ENCODE results near the gene NAMPT. TPM values are rescaled to one million over a fixed set of nuclear protein-coding genes. Genes with fewer than 3 reads are reported as not detected.

The NAMPT gene
- total RNA-seq, 1 experiment from 2014 or later, result 80.8 TPM

DNA sequence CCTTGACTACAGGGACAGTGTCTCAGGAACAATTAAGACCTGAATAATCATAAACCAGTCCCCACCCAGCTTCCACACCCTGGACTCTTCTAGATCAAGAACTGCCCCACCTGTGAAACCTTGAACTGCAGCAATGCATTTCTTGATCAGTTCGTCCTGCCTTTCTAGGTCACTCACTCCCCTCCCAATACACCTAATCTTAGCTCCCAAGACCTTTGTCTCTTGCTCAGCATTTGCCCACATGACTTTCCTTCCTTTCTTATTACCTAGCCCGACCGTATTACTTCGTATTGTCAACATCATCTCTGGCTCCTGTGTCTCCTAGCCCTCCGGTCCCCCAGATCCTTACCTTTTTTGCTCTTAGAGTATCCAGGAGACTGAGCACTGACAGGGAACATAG is 5.5 kb upstream of the NAMPT start:
- Histone ChIP-seq H3K4me1 (ENCODE audit: control insufficient read depth, insufficient read depth, low read length) (peaks cover 3% of the 10 kb centered on the region; the same call in 1 of the 2 replicates), H3K27me3 (ENCODE audit: control insufficient read depth, insufficient read depth, low read length) (no peaks in the 10 kb centered on the region), H3K9me3 (ENCODE audit: control insufficient read depth, insufficient read depth, low read depth, low read length) (no peaks in the 10 kb centered on the region; the same call in 1 of the 2 replicates), H3K36me3 (ENCODE audit: control insufficient read depth, insufficient read depth, low read length) (no peaks in the 10 kb centered on the region), H3K27ac (ENCODE audit: low read length) (no peak overlapping the region), H3K4me3 (ENCODE audit: low read depth in 2 of 2, low read length in 2 of 2) (no peak overlapping the region)
- ChIA-PET CTCF (no interaction called here), POLR2A (interaction anchor here (0.6 kb wide), 1 partner anchor 10 kb away, joined by 3 read pairs; no protein-coding TSS in a partner anchor)
- no TSS peak for BruUV-seq (replicated peaks)
- ATAC-seq (no peak), DNase-seq (ENCODE audit: low read depth, low spot score) (no peak)
- no peak for TF ChIP-seq SIN3A (IDR thresholded peaks at IDR 0.05; ENCODE audit: borderline replicate concordance, insufficient read depth, low read depth, low read length)
- TF ChIP-seq POLR2AphosphoS5 (IDR thresholded peaks at IDR 0.05; ENCODE audit: low read depth, low read length), result no peak
- intact Hi-C loops (cut with micrococcal nuclease; ENCODE audit: unreplicated experiment), result no loop called here
- in situ Hi-C loops (cut with HindIII; ENCODE audit: low pct_unique_long_range_greater_than_20kb, low sequenced_read_pairs), result no loop called here

DNA sequence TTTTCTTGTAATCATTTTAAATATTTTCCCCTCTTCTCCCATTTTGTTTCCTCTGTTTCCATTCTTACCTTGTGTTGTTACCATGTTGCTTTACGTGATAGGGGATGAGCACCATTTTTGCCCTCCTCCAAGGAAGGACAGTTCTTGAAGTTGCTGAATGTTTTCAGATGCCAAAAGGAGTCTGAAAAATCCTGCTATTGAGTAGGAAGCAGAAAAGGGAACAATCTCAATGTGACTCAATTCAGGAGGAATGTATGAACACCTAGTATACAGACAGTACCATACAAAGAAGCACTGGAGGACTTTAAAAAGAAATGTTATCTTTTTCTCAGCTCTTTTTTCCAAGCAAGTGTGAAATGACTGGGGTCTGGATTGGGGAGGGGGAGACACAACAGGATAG is 5.1 kb upstream of the NAMPT start:
- Histone ChIP-seq H3K4me3 (ENCODE audit: low read depth in 2 of 2, low read length in 2 of 2) (no peak overlapping the region), H3K9me3 (ENCODE audit: control insufficient read depth, insufficient read depth, low read depth, low read length) (no peaks in the 10 kb centered on the region; the same call in 1 of the 2 replicates), H3K27ac (ENCODE audit: low read length) (no peak overlapping the region), H3K4me1 (ENCODE audit: control insufficient read depth, insufficient read depth, low read length) (peaks cover 3% of the 10 kb centered on the region; the same call in 1 of the 2 replicates), H3K27me3 (ENCODE audit: control insufficient read depth, insufficient read depth, low read length) (no peaks in the 10 kb centered on the region), H3K36me3 (ENCODE audit: control insufficient read depth, insufficient read depth, low read length) (no peaks in the 10 kb centered on the region)
- in situ Hi-C loops (cut with HindIII; ENCODE audit: low pct_unique_long_range_greater_than_20kb, low sequenced_read_pairs) (no loop called here), intact Hi-C loops (cut with micrococcal nuclease; ENCODE audit: unreplicated experiment) (no loop called here)
- ATAC-seq, result no peak
- TF ChIP-seq, protein P1, sequence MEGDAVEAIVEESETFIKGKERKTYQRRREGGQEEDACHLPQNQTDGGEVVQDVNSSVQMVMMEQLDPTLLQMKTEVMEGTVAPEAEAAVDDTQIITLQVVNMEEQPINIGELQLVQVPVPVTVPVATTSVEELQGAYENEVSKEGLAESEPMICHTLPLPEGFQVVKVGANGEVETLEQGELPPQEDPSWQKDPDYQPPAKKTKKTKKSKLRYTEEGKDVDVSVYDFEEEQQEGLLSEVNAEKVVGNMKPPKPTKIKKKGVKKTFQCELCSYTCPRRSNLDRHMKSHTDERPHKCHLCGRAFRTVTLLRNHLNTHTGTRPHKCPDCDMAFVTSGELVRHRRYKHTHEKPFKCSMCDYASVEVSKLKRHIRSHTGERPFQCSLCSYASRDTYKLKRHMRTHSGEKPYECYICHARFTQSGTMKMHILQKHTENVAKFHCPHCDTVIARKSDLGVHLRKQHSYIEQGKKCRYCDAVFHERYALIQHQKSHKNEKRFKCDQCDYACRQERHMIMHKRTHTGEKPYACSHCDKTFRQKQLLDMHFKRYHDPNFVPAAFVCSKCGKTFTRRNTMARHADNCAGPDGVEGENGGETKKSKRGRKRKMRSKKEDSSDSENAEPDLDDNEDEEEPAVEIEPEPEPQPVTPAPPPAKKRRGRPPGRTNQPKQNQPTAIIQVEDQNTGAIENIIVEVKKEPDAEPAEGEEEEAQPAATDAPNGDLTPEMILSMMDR (IDR thresholded peaks at IDR 0.05), result no peak
- no TSS peak for BruUV-seq (replicated peaks)
- CTCF ChIA-PET, result no interaction called here
- POLR2A ChIA-PET, result no interaction called here
- DNase-seq (ENCODE audit: low read depth, low spot score), result no peak

DNA sequence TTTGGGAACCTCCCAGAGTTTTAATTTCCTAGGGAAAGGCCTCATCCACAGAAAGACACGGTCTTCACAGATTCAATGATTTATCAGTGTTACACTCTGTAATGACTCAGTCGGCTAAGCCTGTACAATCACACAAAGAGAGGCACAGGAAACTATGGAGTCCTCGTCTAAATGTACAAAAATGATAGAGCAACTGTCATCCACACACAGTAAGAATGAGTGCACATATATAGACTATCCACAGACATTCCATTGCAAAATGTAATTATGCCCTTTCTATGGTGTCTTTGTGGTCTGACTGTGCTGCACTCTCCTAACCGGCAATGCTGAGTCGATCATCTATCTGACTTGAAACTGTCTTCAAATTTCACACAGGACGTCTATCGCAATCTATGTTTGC is 3.5 kb upstream of the NAMPT start:
- intact Hi-C loops (cut with micrococcal nuclease; ENCODE audit: unreplicated experiment), result no loop called here
- Histone ChIP-seq H3K27me3 (ENCODE audit: control insufficient read depth, insufficient read depth, low read length) (no peaks in the 10 kb centered on the region), H3K4me1 (ENCODE audit: control insufficient read depth, insufficient read depth, low read length) (peaks cover 6% of the 10 kb centered on the region), H3K27ac (ENCODE audit: low read length) (no peak overlapping the region), H3K9me3 (ENCODE audit: control insufficient read depth, insufficient read depth, low read depth, low read length) (no peaks in the 10 kb centered on the region), H3K4me3 (ENCODE audit: low read depth in 2 of 2, low read length in 2 of 2) (no peak overlapping the region), H3K36me3 (ENCODE audit: control insufficient read depth, insufficient read depth, low read length) (peaks cover 4% of the 10 kb centered on the region; the same call in 1 of the 2 replicates)
- in situ Hi-C loops (cut with HindIII; ENCODE audit: low pct_unique_long_range_greater_than_20kb, low sequenced_read_pairs), result no loop called here
- ATAC-seq (no peak), DNase-seq (ENCODE audit: low read depth, low spot score) (no peak)
- ChIA-PET CTCF (no interaction called here), POLR2A (no interaction called here)
- BruUV-seq (replicated peaks), result no TSS peak
- TF ChIP-seq SIN3A (IDR thresholded peaks at IDR 0.05; ENCODE audit: borderline replicate concordance, insufficient read depth, low read depth, low read length) (no peak), TCF7L2 (IDR thresholded peaks at IDR 0.05; ENCODE audit: low read depth, low read length) (no peak)

DNA sequence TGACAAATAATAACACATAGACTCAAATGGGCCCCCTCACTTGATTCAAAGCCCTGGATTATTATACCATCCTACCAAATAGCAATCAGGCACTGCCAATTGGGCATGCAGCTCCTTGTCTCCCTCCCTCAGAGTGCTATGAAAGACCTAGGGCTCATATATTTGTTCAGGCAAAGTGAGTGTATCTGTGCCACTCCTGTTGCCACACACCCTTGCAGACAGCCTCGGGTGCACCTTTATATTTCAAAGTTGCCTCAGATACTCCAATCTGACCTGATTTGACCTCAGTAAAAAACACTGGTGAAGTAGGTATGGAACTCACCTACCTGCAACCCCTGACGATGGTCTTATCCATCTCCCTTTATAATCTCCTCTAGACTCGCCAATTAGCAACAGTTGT is 3.0 kb upstream of the NAMPT start:
- ChIA-PET POLR2A (no interaction called here), CTCF (interaction anchor here (0.7 kb wide), 1 partner anchor 174 kb away, joined by 4 read pairs; no protein-coding TSS in a partner anchor)
- in situ Hi-C loops (cut with HindIII; ENCODE audit: low pct_unique_long_range_greater_than_20kb, low sequenced_read_pairs), result no loop called here
- DNase-seq (ENCODE audit: low read depth, low spot score) (no peak), ATAC-seq (no peak)
- Histone ChIP-seq H3K36me3 (ENCODE audit: control insufficient read depth, insufficient read depth, low read length) (peaks cover 4% of the 10 kb centered on the region; the same call in 1 of the 2 replicates), H3K4me3 (ENCODE audit: low read depth in 2 of 2, low read length in 2 of 2) (no peak overlapping the region), H3K4me1 (ENCODE audit: control insufficient read depth, insufficient read depth, low read length) (peaks cover 9% of the 10 kb centered on the region), H3K27ac (ENCODE audit: low read length) (no peak overlapping the region), H3K9me3 (ENCODE audit: control insufficient read depth, insufficient read depth, low read depth, low read length) (no peaks in the 10 kb centered on the region), H3K27me3 (ENCODE audit: control insufficient read depth, insufficient read depth, low read length) (no peaks in the 10 kb centered on the region)
- intact Hi-C loops (cut with micrococcal nuclease; ENCODE audit: unreplicated experiment), result no loop called here
- TF ChIP-seq TCF7L2 (IDR thresholded peaks at IDR 0.05; ENCODE audit: low read depth, low read length) (no peak), POLR2AphosphoS5 (IDR thresholded peaks at IDR 0.05; ENCODE audit: low read depth, low read length) (no peak), SIN3A (IDR thresholded peaks at IDR 0.05; ENCODE audit: borderline replicate concordance, insufficient read depth, low read depth, low read length) (no peak)
- TF ChIP-seq, protein P2, sequence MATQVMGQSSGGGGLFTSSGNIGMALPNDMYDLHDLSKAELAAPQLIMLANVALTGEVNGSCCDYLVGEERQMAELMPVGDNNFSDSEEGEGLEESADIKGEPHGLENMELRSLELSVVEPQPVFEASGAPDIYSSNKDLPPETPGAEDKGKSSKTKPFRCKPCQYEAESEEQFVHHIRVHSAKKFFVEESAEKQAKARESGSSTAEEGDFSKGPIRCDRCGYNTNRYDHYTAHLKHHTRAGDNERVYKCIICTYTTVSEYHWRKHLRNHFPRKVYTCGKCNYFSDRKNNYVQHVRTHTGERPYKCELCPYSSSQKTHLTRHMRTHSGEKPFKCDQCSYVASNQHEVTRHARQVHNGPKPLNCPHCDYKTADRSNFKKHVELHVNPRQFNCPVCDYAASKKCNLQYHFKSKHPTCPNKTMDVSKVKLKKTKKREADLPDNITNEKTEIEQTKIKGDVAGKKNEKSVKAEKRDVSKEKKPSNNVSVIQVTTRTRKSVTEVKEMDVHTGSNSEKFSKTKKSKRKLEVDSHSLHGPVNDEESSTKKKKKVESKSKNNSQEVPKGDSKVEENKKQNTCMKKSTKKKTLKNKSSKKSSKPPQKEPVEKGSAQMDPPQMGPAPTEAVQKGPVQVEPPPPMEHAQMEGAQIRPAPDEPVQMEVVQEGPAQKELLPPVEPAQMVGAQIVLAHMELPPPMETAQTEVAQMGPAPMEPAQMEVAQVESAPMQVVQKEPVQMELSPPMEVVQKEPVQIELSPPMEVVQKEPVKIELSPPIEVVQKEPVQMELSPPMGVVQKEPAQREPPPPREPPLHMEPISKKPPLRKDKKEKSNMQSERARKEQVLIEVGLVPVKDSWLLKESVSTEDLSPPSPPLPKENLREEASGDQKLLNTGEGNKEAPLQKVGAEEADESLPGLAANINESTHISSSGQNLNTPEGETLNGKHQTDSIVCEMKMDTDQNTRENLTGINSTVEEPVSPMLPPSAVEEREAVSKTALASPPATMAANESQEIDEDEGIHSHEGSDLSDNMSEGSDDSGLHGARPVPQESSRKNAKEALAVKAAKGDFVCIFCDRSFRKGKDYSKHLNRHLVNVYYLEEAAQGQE (IDR thresholded peaks at IDR 0.05; ENCODE audit: insufficient read depth in 1 of 2, low read depth in 2 of 2, low read length in 1 of 2), result no peak
- TF ChIP-seq, protein P1 (IDR thresholded peaks at IDR 0.05), result no peak
- no TSS peak for BruUV-seq (replicated peaks)
